ENCODE measurements around the gene CTDSPL2. TPM values are rescaled to one million over a fixed set of nuclear protein-coding genes. Genes with fewer than 3 reads are reported as not detected.

Gene CTDSPL2
- total RNA-seq, 2 experiments from 2014 or later = 66.6 to 71.9 TPM

GRCh38 chr15:44568338-44568737 is 140.9 kb downstream of the CTDSPL2 start:
- CTCF ChIA-PET = interaction anchor here (0.6 to 1.0 kb wide), 3 partner anchors 61 to 632 kb away, joined by 3 to 4 read pairs (median 3); no protein-coding TSS in a partner anchor
- POLR2A ChIA-PET = interaction anchor here (0.7 kb wide), 2 partner anchors 22 to 239 kb away, joined by 3 to 7 read pairs; no protein-coding TSS in a partner anchor

GRCh38 chr15:44569316-44569715 is 141.9 kb downstream of the CTDSPL2 start:
- ChIA-PET POLR2A (interaction anchor here (0.7 kb wide), 1 partner anchor 16 kb away, joined by 3 read pairs; no protein-coding TSS in a partner anchor), CTCF (interaction anchor here (2.3 kb wide), 1 partner anchor 9 kb away, joined by 10 read pairs; no protein-coding TSS in a partner anchor)

GRCh38 chr15:44570361-44570760 is 142.9 kb downstream of the CTDSPL2 start:
- CTCF ChIA-PET = interaction anchor here (2.3 kb wide), 1 partner anchor 8 kb away, joined by 10 read pairs; no protein-coding TSS in a partner anchor
- POLR2A ChIA-PET = no interaction called here

DNA sequence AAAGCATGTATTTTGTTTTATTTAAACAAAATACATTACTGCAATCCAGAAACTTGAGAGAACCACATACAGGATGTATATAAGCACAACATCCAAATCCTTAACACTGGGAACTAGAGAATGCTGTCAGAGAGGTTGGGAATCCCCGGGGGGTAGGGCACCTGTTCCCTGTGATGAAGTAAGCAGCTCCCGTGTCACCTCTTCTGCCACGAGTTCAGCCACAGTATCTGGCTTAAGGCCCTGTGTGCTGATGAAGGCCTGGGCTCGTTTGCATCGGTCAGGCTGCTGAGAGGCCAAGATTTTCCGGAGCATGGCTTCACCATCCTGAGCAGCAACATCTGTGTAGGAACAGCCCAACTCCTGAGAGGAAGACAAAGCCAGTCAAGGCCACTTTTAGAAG is 146.0 kb downstream of the CTDSPL2 start:
- ChIA-PET POLR2A (no interaction called here), CTCF (no interaction called here)

GRCh38 chr15:44574734-44575133 is 147.3 kb downstream of the CTDSPL2 start:
- ChIA-PET POLR2A (interaction anchor here (0.7 kb wide), 1 partner anchor 573 kb away, joined by 6 read pairs; no protein-coding TSS in a partner anchor), CTCF (interaction anchor here (1.2 to 1.7 kb wide), 2 partner anchors 12 to 17 kb away, joined by 3 to 4 read pairs; no protein-coding TSS in a partner anchor)

Other genes with a start within 250 kb of the CTDSPL2 start
- gene FRMD5, start 232.4 kb upstream of the CTDSPL2 start, total RNA-seq = 1 to 10 TPM in 1 of 2 experiments, under 1 TPM in 1; 0.44 to 1.0 TPM
- gene GOLM2, start 138.9 kb upstream of the CTDSPL2 start, total RNA-seq = 10 to 100 TPM; 43.8 to 48.5 TPM
- gene EIF3J, start 109.5 kb downstream of the CTDSPL2 start, total RNA-seq = 100 to 1,000 TPM; 174 to 176 TPM
- gene SPG11, start 236.0 kb downstream of the CTDSPL2 start, total RNA-seq = 10 to 100 TPM; 53.7 to 56.0 TPM